Mesothelial cell of epicardium (in vitro differentiated cells): ENCODE results near the gene SCUBE1. TPM values are rescaled to one million over a fixed set of nuclear protein-coding genes. Genes with fewer than 3 reads are reported as not detected.

Experiments used
- DNase-seq, 2 experiments: peaks; one replicate each; pipeline ENCODE4 v3.0.0; 2021; ENCODE audit warnings: low spot score in 2 of 2; ENCODE audit not compliant: unreplicated experiment in 2 of 2
- H3K27ac Mint-ChIP-seq: 2 replicates; pipeline ENCODE4 v1.8.0; 2021; ENCODE audit warnings: mixed read lengths
- H3K27me3 Mint-ChIP-seq: 2 replicates; pipeline ENCODE4 v1.8.0; 2021; ENCODE audit warnings: low read depth, mixed read lengths
- H3K36me3 Mint-ChIP-seq: 2 replicates; pipeline ENCODE4 v1.8.0; 2021; ENCODE audit warnings: mixed read lengths
- H3K4me1 Mint-ChIP-seq: 2 replicates; pipeline ENCODE4 v1.8.0; 2021; ENCODE audit warnings: mixed read lengths
- H3K4me3 Mint-ChIP-seq: 2 replicates; pipeline ENCODE4 v1.8.0; 2021; ENCODE audit warnings: mild to moderate bottlenecking, moderate library complexity, mixed read lengths
- H3K9me3 Mint-ChIP-seq: 2 replicates; pipeline ENCODE4 v1.8.0; 2021; ENCODE audit warnings: mixed read lengths
- CTCF ChIP-seq: fragments of 200-600 bp; sonication (generic); IDR thresholded peaks from one replicate; pipeline ENCODE4 v1.5.0; 2021; ENCODE audit warnings: antibody characterized with exemption; ENCODE audit not compliant: unreplicated experiment
- total RNA-seq: library from RNA; stranded (reverse); gene quantifications from 3 replicates; pipeline ENCODE4 v1.2.1, GENCODE V29; 2021

The SCUBE1 gene
- total RNA-seq, 1 donor from 2014 or later: 19.3 TPM

- Mint-ChIP-seq H3K27me3 (no peaks in the 10 kb centered on the region), H3K4me3 (no peak overlapping the region), H3K9me3 (no peaks in the 10 kb centered on the region), H3K36me3 (no peaks in the 10 kb centered on the region), H3K4me1 (peaks cover 11% of the 10 kb centered on the region), H3K27ac (no peak overlapping the region)
- no peak for TF ChIP-seq CTCF
- no peak for DNase-seq
Measured at GRCh38 chr22:43276321-43276720, 66.9 kb downstream of the SCUBE1 start.

- no peak overlapping the region for H3K4me3 Mint-ChIP-seq
- no peaks in the 10 kb centered on the region for H3K36me3 Mint-ChIP-seq
- no peak for TF ChIP-seq CTCF
- H3K27ac Mint-ChIP-seq: no peak overlapping the region
- peaks cover 11% of the 10 kb centered on the region for H3K4me1 Mint-ChIP-seq
- DNase-seq: no peak
- no peaks in the 10 kb centered on the region for H3K9me3 Mint-ChIP-seq
- H3K27me3 Mint-ChIP-seq: no peaks in the 10 kb centered on the region
Measured at GRCh38 chr22:43275545-43276317, 67.4 kb downstream of the SCUBE1 start.

- Mint-ChIP-seq H3K9me3 (no peaks in the 10 kb centered on the region), H3K27ac (no peak overlapping the region), H3K4me1 (peaks cover 11% of the 10 kb centered on the region), H3K36me3 (no peaks in the 10 kb centered on the region), H3K4me3 (no peak overlapping the region), H3K27me3 (no peaks in the 10 kb centered on the region)
- no peak for DNase-seq
- TF ChIP-seq CTCF: no peak
Measured at GRCh38 chr22:43274595-43275240, 68.5 kb downstream of the SCUBE1 start.

DNA sequence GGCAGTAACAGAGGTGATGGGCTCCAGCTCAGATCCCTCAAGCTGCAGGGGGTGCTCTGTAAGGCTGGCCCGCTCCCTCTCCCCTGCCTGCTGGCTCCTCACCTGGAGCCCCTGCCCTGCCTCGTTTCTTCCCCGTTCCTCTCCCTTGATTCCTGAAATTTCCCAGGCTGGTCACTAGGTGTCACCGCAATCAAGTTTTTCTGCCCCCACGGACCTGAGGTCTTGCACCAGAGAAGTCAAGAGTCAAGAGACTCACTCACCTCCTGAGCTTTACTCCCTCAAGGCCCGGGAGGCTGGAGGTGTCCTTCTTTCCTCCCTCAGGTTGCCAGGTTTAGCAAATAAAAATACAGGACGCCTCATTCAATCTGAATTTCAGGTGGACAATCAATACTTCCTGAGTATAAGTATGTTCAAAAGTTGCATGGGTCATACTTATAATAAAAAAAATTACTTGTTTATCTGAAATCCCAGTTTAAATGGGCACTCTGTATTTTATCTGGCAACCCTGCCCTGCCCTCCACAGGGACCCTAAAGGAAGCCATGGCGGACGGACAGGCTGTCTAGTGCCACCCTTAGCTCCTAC, 69.2 kb downstream of the SCUBE1 start:
- peak; percentile 69 for TF ChIP-seq CTCF
- Mint-ChIP-seq H3K9me3 (no peaks in the 10 kb centered on the region), H3K4me1 (peaks cover 17% of the 10 kb centered on the region), H3K36me3 (no peaks in the 10 kb centered on the region), H3K27ac (no peak overlapping the region), H3K4me3 (no peak overlapping the region), H3K27me3 (no peaks in the 10 kb centered on the region)
- peak in 1 of 2 experiments; percentile 57 for DNase-seq

- Mint-ChIP-seq H3K9me3 (no peaks in the 10 kb centered on the region), H3K4me3 (no peak overlapping the region), H3K36me3 (no peaks in the 10 kb centered on the region), H3K4me1 (peaks cover 15% of the 10 kb centered on the region), H3K27ac (no peak overlapping the region), H3K27me3 (no peaks in the 10 kb centered on the region)
- DNase-seq: no peak
- TF ChIP-seq CTCF: no peak
Measured at GRCh38 chr22:43272869-43273318, 70.3 kb downstream of the SCUBE1 start.
